ENCODE results near the gene TBRG1.
A peak's percentile ranks its signal among the peaks of the same experiment; 100 is the strongest.

Gene TBRG1

DNA sequence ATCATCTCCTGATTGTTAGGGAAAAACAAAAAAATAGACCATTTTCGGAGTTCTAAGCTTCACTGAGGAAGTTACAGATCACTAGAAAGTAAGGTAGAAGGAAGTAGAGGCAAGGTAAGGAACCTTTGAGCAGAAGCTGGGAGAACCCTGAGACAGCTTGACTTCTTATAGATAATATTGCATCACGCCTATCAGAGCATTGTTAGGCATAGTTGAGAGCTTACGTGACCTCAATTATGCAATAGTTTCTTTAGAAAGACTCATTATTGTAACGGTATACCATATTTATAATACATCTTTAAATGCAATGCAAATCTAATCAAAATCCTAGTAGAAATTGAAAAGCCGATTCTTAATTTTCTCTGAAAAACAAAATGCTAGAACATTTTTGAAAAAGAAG lies 4.9 kb downstream of the TBRG1 start:
- Mint-ChIP-seq H3K4me1 (peaks cover 44% of the 10 kb centered on the region), H3K36me3 (ENCODE audit: insufficient read depth) (peaks cover 42% of the 10 kb centered on the region), H3K27ac (ENCODE audit: low read depth) (no peak overlapping the region), H3K9me3 (no peaks in the 10 kb centered on the region), H3K4me3 (no peak overlapping the region), H3K27me3 (no peaks in the 10 kb centered on the region)
- DNase-seq (ENCODE audit: low spot score in 2 of 2) (no peak), ATAC-seq (replicated peaks; ENCODE audit: extremely low read depth, poor library complexity, severe bottlenecking) (no peak)

DNA sequence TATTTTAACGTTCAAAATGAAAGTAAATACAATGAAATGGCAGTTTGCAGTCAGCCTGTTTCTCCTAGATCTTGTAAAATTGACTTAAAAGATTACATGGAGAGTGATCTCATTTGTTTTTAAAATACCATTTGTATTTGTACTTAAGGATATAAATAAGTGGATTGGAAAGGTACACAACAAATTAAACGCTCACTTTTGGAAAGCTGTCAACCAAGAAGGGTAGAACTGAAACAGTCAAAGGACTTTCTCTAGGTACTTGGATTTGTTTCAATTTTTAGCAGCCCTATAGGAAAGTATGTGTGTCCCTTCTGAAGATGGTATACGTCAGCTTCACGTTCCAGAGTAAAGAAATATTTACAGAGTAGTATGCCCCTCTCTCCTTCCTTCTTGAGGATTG lies 7.3 kb downstream of the TBRG1 start:
- no peak for ATAC-seq (replicated peaks; ENCODE audit: extremely low read depth, poor library complexity, severe bottlenecking)
- Mint-ChIP-seq H3K27ac (ENCODE audit: low read depth) (no peak overlapping the region), H3K4me1 (peaks cover 27% of the 10 kb centered on the region), H3K4me3 (no peak overlapping the region), H3K36me3 (ENCODE audit: insufficient read depth) (peaks cover 48% of the 10 kb centered on the region), H3K27me3 (no peaks in the 10 kb centered on the region), H3K9me3 (no peaks in the 10 kb centered on the region)
- no peak for DNase-seq (ENCODE audit: low spot score in 2 of 2)

DNA sequence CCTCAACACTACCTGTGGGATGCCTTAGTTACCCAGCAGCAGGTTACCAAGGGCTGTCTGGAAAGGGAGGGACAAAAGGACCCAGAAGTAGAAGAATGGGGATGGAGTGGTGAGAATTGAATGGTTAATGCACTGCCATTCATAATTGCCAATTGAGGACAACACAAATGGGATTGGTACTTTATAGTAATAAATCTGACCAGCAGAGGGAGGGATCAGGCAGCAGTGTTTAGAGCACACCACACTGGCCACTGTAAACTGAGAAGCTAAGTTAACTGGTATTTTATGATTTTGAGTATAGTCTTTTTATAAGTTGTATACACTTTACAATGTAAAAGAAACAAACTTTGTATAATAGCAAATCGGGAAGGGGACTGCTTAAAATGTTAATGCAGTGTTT lies 10.7 kb downstream of the TBRG1 start:
- DNase-seq (ENCODE audit: low spot score in 2 of 2) (no peak), ATAC-seq (replicated peaks; ENCODE audit: extremely low read depth, poor library complexity, severe bottlenecking) (no peak)
- peak overlapping the region; percentile 8 for H3K27ac Mint-ChIP-seq (ENCODE audit: low read depth)
- no peaks in the 10 kb centered on the region for H3K9me3 Mint-ChIP-seq
- no peaks in the 10 kb centered on the region for H3K27me3 Mint-ChIP-seq
- no peak overlapping the region for H3K4me3 Mint-ChIP-seq
- peaks cover 50% of the 10 kb centered on the region for H3K36me3 Mint-ChIP-seq (ENCODE audit: insufficient read depth)
- H3K4me1 Mint-ChIP-seq = peaks cover 10% of the 10 kb centered on the region

DNA sequence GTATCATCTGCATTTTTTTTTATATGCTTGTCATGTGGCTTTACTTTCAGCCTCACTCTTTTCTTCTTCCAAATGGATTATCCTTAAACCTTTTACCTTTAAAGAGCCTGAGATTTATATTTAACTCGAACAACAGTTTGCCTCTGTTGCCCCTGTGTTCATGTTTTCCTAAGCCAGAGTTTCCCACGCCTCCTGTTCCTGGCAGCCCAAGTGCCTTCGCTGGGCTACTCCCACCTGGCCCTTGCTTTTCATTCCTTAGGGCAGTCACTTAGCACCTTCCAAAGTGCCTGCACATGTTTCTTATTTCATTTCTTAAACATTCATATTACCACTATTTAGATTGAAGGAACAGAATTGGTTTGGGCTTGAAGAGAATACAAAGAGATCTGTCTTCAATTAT lies 13.3 kb downstream of the TBRG1 start:
- Mint-ChIP-seq H3K4me1 (peaks cover 10% of the 10 kb centered on the region), H3K9me3 (no peaks in the 10 kb centered on the region), H3K27ac (ENCODE audit: low read depth) (peak overlapping the region; percentile 36), H3K36me3 (ENCODE audit: insufficient read depth) (peaks cover 40% of the 10 kb centered on the region), H3K4me3 (no peak overlapping the region), H3K27me3 (no peaks in the 10 kb centered on the region)
- no peak for ATAC-seq (replicated peaks; ENCODE audit: extremely low read depth, poor library complexity, severe bottlenecking)
- DNase-seq (ENCODE audit: low spot score in 2 of 2) = no peak

DNA sequence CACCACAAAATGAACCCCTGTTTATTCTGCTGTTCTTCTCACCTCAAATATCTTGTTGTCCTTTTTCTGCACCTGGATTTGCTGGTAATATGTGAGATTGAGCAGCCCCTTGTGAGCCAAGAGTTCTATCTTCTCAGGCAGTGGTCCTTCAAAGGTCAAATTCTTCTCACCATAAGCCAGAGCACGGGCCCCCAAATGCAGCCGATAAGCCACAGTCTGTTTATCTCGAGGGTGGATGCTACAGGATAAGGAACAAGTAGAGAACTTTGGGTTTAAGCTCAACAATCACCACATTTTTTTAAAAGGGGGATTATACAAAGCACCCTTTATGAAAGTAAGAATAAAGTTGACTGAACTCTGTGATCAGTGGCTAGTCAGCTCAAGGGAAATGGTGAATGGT lies 15.8 kb downstream of the TBRG1 start:
- DNase-seq (ENCODE audit: low spot score in 2 of 2) (no peak), ATAC-seq (replicated peaks; ENCODE audit: extremely low read depth, poor library complexity, severe bottlenecking) (no peak)
- H3K4me1 Mint-ChIP-seq = no peaks in the 10 kb centered on the region
- no peaks in the 10 kb centered on the region for H3K9me3 Mint-ChIP-seq
- H3K4me3 Mint-ChIP-seq = no peak overlapping the region
- H3K36me3 Mint-ChIP-seq (ENCODE audit: insufficient read depth) = peaks cover 19% of the 10 kb centered on the region
- H3K27me3 Mint-ChIP-seq = no peaks in the 10 kb centered on the region
- H3K27ac Mint-ChIP-seq (ENCODE audit: low read depth) = no peak overlapping the region

DNA sequence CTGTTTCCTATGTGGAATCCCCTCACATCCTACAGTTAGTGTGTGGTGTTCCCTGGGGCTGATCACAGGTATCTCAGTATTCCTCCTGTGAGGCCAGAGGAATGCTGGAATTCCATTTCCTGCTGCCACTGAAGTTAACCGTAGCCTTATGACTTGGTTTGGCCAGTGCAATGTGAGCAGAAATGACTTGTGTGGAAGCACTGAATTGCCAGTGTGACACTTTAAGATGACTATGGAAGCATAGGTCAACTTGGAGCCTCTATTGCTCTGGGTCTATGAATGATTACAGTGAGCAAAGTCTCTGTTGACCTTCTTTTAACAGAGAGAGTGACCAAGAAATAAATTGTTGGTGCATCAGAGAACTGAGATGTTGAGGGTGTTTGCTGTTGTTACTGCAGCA lies 16.5 kb downstream of the TBRG1 start:
- ATAC-seq (replicated peaks; ENCODE audit: extremely low read depth, poor library complexity, severe bottlenecking) = no peak
- no peaks in the 10 kb centered on the region for H3K4me1 Mint-ChIP-seq
- peaks cover 12% of the 10 kb centered on the region for H3K36me3 Mint-ChIP-seq (ENCODE audit: insufficient read depth)
- no peaks in the 10 kb centered on the region for H3K27me3 Mint-ChIP-seq
- H3K27ac Mint-ChIP-seq (ENCODE audit: low read depth) = no peak overlapping the region
- no peaks in the 10 kb centered on the region for H3K9me3 Mint-ChIP-seq
- no peak overlapping the region for H3K4me3 Mint-ChIP-seq
- no peak for DNase-seq (ENCODE audit: low spot score in 2 of 2)

DNA sequence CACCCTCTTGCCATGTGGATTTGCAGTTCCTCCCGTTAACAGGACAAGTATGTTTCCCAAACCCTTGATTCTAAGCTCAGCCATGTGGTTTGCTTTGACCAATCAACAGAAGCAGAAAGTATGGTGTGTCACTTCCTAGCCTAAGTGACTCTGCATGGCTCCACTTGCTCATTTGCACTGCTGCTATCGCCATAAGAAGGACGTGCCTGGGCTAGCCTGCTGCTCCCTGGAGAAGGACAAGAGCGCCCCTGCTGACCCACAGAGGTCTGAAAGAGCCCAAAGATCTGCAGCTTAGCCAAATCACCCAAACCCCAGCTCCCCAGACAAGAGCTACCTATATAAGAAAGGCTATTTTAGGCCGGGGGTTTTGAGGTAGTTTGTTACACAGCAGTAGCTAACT lies 18.0 kb downstream of the TBRG1 start:
- no peak overlapping the region for H3K27ac Mint-ChIP-seq (ENCODE audit: low read depth)
- H3K9me3 Mint-ChIP-seq = no peaks in the 10 kb centered on the region
- no peak overlapping the region for H3K4me3 Mint-ChIP-seq
- DNase-seq (ENCODE audit: low spot score in 2 of 2) (no peak), ATAC-seq (replicated peaks; ENCODE audit: extremely low read depth, poor library complexity, severe bottlenecking) (no peak)
- H3K4me1 Mint-ChIP-seq = no peaks in the 10 kb centered on the region
- no peaks in the 10 kb centered on the region for H3K27me3 Mint-ChIP-seq
- peaks cover 8% of the 10 kb centered on the region for H3K36me3 Mint-ChIP-seq (ENCODE audit: insufficient read depth)

DNA sequence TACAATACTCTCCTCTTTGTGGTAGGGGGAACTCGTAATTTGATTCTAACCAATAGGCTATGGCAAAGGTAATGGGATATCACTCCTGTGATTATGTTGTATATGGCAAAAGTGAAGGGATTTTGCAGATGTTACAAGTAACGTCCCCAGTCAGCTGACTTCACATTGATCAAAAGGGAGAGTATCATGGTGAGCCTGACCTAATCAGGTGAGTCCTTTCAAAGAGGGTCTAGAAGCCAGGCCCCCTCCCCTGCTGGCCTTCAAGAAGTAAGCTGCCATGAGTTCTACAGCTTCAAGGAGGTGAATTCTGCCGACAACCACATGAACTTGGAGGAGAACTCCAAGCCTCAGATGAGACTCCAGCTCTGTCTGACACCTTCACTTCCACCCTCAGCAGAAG lies 20.0 kb downstream of the TBRG1 start:
- no peak overlapping the region for H3K4me3 Mint-ChIP-seq
- no peaks in the 10 kb centered on the region for H3K9me3 Mint-ChIP-seq
- DNase-seq (ENCODE audit: low spot score in 2 of 2) (no peak), ATAC-seq (replicated peaks; ENCODE audit: extremely low read depth, poor library complexity, severe bottlenecking) (no peak)
- H3K36me3 Mint-ChIP-seq (ENCODE audit: insufficient read depth) = peaks cover 1% of the 10 kb centered on the region
- no peaks in the 10 kb centered on the region for H3K4me1 Mint-ChIP-seq
- H3K27ac Mint-ChIP-seq (ENCODE audit: low read depth) = no peak overlapping the region
- no peaks in the 10 kb centered on the region for H3K27me3 Mint-ChIP-seq

DNA sequence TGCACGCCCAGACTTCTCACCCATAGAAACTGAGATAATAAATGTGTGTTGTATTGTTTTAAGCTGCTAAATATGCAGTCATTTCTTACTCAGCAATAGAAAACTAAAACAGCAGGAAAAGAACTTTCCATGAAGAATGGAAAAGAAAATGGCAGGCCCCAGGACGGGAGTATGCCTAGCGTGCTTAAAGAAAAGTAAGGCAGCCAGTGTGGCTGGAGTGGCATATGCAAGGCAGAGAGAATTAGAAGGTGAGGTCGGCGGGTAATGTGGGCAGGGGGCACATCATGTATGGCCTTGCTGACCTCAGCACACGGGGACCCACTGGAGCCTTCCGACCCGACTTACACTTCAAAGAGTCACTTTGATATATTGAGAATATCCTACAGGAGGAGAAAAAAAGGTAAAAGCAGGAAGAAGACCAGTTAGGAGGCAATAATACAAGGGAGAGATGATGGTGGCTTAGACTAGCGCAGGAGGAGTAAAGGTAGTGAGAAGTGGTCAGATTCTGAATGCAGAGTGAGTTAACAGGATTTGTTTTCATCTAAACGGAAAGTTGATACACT lies 20.5 kb downstream of the TBRG1 start:
- DNase-seq (ENCODE audit: low spot score in 2 of 2) (no peak), ATAC-seq (replicated peaks; ENCODE audit: extremely low read depth, poor library complexity, severe bottlenecking) (no peak)
- H3K27ac Mint-ChIP-seq (ENCODE audit: low read depth) = no peak overlapping the region
- H3K27me3 Mint-ChIP-seq = no peaks in the 10 kb centered on the region
- H3K36me3 Mint-ChIP-seq (ENCODE audit: insufficient read depth) = peaks cover 1% of the 10 kb centered on the region
- no peaks in the 10 kb centered on the region for H3K4me1 Mint-ChIP-seq
- no peaks in the 10 kb centered on the region for H3K9me3 Mint-ChIP-seq
- no peak overlapping the region for H3K4me3 Mint-ChIP-seq

DNA sequence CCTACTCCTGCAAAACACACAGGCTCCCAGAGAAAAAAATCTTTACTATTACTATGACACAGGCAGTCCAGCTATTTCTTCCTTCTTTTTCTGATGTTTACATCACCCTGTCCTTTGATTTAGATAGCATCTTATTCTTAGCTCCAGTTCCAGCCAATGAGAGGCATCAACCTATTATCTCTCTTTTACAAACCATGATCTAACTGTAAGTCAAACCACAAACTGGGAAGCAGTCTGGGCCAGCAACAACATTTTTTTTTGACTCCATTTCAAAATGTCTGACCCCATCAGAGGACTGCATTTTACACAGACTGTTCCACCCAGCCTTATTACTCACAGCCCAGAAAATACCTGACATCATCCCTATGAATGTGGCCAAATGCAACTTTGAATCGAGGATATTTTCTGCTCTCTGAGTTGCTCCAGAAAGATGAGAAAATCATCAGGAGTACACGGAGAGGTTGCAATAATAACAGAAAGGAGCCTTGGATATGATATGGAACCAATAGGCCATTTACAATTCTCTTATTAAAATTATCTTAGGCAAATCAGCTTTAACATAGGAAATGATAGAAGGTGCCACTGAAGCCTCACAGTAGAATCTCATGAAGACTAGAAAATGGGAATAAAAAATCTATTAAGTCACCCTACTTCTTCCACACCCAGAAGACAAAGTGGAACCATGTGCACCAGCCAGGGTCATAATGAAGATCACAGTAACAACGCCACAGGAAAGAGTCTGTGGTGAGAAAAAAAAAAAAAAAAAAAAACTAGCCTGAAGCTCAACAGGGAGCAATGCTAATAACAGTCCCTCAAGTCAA lies 21.2 kb downstream of the TBRG1 start:
- Mint-ChIP-seq H3K27ac (ENCODE audit: low read depth) (no peak overlapping the region), H3K27me3 (no peaks in the 10 kb centered on the region), H3K4me1 (no peaks in the 10 kb centered on the region), H3K36me3 (ENCODE audit: insufficient read depth) (peaks cover 1% of the 10 kb centered on the region), H3K9me3 (no peaks in the 10 kb centered on the region), H3K4me3 (no peak overlapping the region)
- no peak for DNase-seq (ENCODE audit: low spot score in 2 of 2)
- no peak for ATAC-seq (replicated peaks; ENCODE audit: extremely low read depth, poor library complexity, severe bottlenecking)

DNA sequence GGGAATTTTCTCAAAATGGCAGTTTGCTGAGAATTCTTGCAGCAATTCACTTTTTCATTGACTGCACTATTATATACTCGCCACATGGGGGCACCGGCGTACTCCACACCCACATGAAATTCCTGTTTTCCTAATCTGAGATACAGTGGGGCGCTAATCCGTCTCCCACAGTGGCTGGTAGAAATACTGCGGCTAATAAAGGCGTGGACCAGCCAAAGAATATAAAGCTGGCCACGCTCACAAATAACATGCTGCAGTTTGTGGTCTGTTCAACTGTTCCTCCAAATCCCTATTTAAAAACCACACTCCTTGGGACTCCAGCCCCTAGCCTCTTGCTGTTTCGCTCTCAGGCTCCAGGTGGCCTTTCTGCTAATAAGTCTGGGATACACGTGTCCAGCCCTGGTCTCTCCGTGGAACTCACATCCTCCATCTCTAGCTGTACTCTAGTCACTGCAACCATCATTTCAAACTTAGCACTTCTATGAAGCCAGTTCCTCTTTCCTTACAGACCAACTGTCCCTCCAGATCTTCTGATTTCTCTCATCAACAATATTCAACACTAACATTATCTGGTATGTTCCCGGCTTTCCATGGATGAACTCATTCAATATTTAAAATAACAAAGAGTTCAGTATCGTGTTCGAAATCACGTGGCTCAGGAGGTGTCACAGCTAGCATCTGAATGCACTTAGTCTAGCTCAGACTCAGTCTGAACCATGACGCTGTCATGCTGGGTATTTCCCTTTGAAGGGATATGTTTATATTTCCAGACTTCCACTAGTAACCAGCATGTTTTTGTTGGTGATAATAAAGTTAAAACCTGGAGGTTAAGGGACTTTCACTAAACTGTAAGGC lies 22.0 kb downstream of the TBRG1 start:
- ATAC-seq (replicated peaks; ENCODE audit: extremely low read depth, poor library complexity, severe bottlenecking) (no peak), DNase-seq (ENCODE audit: low spot score in 2 of 2) (no peak)
- H3K4me3 Mint-ChIP-seq = no peak overlapping the region
- H3K36me3 Mint-ChIP-seq (ENCODE audit: insufficient read depth) = peaks cover 1% of the 10 kb centered on the region
- no peaks in the 10 kb centered on the region for H3K4me1 Mint-ChIP-seq
- no peaks in the 10 kb centered on the region for H3K9me3 Mint-ChIP-seq
- no peaks in the 10 kb centered on the region for H3K27me3 Mint-ChIP-seq
- H3K27ac Mint-ChIP-seq (ENCODE audit: low read depth) = no peak overlapping the region

DNA sequence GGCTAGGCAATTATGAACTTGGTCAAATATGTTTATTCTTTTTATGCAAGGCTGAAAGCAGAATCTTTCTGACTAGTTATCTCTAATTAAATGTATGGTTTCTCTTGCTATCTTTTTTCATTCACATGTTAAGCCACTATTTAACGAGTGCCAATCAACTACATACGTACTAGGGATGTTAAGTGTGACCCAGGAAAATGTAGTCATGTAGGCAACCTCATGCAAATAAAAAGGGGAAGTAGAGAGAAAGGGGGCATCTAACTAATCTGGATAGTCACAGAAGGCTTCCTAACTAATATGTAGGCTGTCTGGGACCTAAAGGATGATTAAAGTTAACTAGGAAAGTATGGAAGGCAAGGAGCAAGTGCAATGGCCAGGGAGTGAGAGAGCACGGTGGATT lies 23.5 kb downstream of the TBRG1 start:
- H3K4me3 Mint-ChIP-seq = no peak overlapping the region
- no peaks in the 10 kb centered on the region for H3K27me3 Mint-ChIP-seq
- no peaks in the 10 kb centered on the region for H3K9me3 Mint-ChIP-seq
- no peak overlapping the region for H3K27ac Mint-ChIP-seq (ENCODE audit: low read depth)
- peaks cover 1% of the 10 kb centered on the region for H3K36me3 Mint-ChIP-seq (ENCODE audit: insufficient read depth)
- H3K4me1 Mint-ChIP-seq = no peaks in the 10 kb centered on the region
- no peak for DNase-seq (ENCODE audit: low spot score in 2 of 2)
- ATAC-seq (replicated peaks; ENCODE audit: extremely low read depth, poor library complexity, severe bottlenecking) = no peak

DNA sequence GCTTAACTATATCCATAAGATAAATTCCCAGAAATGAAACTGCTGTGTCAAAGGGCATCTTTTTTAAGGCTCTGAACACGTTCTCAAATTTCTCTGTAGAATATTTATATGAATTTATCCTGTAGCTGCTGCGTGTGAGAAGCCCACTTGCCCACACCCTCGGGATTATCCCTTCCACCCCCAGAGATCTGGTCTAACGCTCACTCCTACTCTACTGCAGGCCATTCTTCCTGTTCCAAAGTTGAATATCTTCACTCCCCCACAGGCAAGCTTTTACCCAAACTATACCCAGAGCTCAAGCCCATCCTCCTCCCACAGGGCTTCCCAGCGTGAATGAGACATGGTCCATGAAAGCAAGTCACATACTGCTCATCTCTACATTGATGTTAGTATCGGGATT lies 25.9 kb downstream of the TBRG1 start:
- H3K27me3 Mint-ChIP-seq = no peaks in the 10 kb centered on the region
- H3K9me3 Mint-ChIP-seq = no peaks in the 10 kb centered on the region
- H3K27ac Mint-ChIP-seq (ENCODE audit: low read depth) = no peak overlapping the region
- no peak for DNase-seq (ENCODE audit: low spot score in 2 of 2)
- no peak overlapping the region for H3K4me3 Mint-ChIP-seq
- no peaks in the 10 kb centered on the region for H3K36me3 Mint-ChIP-seq (ENCODE audit: insufficient read depth)
- H3K4me1 Mint-ChIP-seq = no peaks in the 10 kb centered on the region
- no peak for ATAC-seq (replicated peaks; ENCODE audit: extremely low read depth, poor library complexity, severe bottlenecking)
